LNCaP clone FGC (cell line): ENCODE results near the gene FMO1.
A peak's percentile ranks its signal among the peaks of the same experiment; 100 is the strongest.

Experiments used
- DNase-seq: peaks from one replicate; pipeline ENCODE4 v3.0.0-alpha.2; 2011; ENCODE audit warnings: low read depth
- H3K4me3 ChIP-seq: 2 replicates; pipeline ENCODE4 v1.5.1; 2011; ENCODE audit warnings: mild to moderate bottlenecking, low read depth, low read length, control low read depth
- TF ChIP-seq, protein P1 (sequence below): IDR thresholded peaks from 2 replicates; pipeline ENCODE4 v1.5.1; 2012; ENCODE audit warnings: mild to moderate bottlenecking; ENCODE audit not compliant: control insufficient read depth, insufficient read depth; ENCODE audit errors: extremely low read depth

The FMO1 gene

DNA sequence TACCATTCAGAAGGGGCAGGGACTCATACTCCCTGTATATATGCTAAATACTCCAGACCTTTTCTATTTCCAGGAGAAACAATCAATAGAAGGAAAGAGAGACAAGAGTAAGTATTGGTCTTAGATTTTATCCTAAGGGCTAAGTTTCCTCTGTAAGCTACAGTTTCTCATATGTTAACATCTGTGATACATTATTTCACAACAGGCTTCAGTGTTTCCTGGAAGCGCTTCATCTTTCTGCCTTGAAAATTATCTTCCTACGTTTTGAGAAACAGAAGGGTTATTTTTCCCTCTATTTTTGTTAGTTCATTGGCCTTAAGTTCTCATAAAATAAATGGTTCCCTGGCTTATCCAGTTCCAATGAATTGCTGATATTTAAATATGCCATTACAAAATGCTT lies 15.6 kb downstream of the FMO1 start:
- TF ChIP-seq, protein P1, sequence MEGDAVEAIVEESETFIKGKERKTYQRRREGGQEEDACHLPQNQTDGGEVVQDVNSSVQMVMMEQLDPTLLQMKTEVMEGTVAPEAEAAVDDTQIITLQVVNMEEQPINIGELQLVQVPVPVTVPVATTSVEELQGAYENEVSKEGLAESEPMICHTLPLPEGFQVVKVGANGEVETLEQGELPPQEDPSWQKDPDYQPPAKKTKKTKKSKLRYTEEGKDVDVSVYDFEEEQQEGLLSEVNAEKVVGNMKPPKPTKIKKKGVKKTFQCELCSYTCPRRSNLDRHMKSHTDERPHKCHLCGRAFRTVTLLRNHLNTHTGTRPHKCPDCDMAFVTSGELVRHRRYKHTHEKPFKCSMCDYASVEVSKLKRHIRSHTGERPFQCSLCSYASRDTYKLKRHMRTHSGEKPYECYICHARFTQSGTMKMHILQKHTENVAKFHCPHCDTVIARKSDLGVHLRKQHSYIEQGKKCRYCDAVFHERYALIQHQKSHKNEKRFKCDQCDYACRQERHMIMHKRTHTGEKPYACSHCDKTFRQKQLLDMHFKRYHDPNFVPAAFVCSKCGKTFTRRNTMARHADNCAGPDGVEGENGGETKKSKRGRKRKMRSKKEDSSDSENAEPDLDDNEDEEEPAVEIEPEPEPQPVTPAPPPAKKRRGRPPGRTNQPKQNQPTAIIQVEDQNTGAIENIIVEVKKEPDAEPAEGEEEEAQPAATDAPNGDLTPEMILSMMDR, result no peak
- DNase-seq, result no peak
- no peak overlapping the region for H3K4me3 ChIP-seq

DNA sequence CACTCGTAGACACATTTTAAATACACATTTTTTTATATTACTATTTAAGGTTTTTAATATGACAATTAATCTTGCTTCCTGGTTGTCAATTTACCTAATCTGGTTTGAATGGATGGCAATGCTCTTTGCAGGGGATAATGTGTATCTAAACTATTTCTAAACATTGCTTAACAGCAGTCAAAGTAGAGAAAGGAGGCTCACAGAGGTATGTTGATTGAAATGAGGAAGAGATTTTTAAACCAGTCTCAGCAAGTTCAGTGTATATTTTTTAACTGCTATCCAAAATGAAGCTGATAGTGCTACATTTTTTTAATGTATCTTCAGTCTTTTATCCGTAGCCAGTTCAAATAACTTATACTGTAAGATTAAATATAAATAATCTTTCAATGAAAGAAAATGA lies 17.4 kb downstream of the FMO1 start:
- TF ChIP-seq, protein P1, result no peak
- no peak for DNase-seq
- H3K4me3 ChIP-seq, result no peak overlapping the region

DNA sequence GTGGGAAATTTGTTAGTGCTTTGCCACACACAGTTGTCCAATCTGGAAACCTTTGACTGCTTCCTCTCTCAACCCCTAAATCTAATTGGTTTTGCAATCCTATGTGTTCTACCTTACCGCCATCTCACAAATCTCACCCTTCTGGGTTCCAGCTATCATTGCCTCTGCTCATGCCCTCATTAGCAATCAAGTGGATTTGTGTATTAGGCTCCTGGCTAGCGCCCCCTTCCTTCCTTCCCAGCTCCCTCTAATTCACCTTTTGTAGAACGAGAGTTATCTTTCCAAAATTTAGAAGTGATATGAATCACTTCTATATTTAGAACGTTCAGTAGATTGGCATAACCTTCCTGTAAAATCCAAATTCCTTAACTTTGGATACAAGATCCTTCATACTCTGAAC lies 18.6 kb downstream of the FMO1 start:
- no peak for DNase-seq
- no peak overlapping the region for H3K4me3 ChIP-seq
- TF ChIP-seq, protein P1, result no peak

DNA sequence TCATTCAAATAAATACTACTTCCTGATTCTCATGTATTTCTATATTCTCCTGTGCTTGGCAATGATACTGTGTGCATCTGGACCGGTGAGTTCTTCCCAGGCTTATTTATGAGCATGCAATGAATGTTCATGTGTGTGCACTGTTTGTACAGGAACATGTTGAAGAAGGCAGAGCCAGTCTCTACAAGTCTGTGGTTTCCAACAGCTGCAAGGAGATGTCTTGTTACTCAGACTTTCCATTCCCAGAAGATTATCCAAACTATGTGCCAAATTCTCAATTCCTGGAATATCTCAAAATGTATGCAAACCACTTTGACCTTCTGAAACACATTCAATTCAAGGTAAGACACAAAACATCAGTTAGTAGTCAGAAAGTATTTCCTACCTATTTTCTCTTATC lies 19.1 kb downstream of the FMO1 start:
- TF ChIP-seq, protein P1, result no peak

DNA sequence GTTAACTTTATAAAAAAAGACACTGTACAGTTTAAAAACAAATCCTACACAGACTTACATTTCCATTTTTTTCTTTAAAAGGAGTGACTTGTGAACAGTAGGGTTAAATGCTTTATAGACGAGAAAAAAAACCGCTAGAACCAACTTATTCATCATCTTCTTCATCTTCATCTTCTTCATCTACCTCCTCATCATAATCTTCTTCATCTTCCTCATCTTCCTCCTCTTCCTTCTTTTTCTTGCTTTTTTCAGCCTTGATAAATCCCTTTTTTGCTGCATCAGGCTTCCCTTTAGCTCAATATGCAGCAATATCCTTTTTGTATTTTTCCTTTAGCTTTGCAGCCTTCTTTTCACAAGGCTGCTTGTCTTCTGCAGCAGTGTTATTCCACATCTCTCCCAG lies 22.5 kb downstream of the FMO1 start:
- TF ChIP-seq, protein P1, result no peak
- H3K4me3 ChIP-seq, result no peak overlapping the region
- no peak for DNase-seq

More for the DNA sequence above, 19.1 kb downstream of the FMO1 start:
- peak; percentile 21 for DNase-seq
- no peak overlapping the region for H3K4me3 ChIP-seq

DNA sequence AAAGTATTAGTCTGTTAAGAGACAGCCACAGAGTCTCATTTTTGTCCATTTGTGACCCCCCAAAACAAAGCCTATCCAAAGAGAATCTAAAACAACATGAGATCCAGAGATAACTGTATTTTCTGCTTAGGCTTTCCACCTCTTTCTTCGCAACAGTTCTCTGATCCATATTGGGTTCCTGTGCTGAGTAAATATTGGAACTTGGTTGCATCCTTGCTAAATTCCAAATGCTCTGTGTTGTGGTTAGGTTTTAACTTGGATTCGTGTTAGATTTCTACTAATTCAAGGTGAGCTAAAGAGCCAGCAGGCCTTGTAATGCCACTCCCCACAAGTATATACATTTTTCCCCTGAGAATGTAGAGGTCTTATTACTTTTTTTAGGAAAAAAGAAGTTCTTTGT lies 29.2 kb downstream of the FMO1 start:
- H3K4me3 ChIP-seq, result no peak overlapping the region
- DNase-seq, result no peak
- TF ChIP-seq, protein P1, result no peak

DNA sequence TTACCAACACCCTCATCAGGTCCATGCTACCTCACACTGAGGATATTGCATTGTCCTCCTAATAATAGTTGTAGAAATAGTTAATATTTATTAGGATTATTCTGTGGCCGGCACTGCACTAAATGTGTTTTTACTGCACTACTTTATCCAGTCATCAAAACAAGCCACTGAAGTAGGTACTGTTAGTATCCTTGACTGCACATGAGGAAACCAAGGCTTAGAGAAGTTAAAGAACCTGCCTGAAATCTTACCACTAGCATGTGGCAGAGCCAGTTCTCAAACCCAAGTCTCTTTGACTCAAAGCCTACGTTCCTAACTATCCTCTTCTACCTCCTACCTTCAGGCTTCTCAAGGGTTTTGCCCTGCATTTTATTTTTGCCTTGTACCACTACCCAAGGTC lies 30.9 kb downstream of the FMO1 start:
- DNase-seq, result no peak
- TF ChIP-seq, protein P1, result no peak
- no peak overlapping the region for H3K4me3 ChIP-seq
